ENCODE measurements around the gene ARHGEF28. TPM values are rescaled to one million over a fixed set of nuclear protein-coding genes. Genes with fewer than 3 reads are reported as not detected.

The ARHGEF28 gene
- total RNA-seq, 4 donors from 2014 or later = 12.7 to 31.2 (median 19.2) TPM

- Histone ChIP-seq H3K4me3 (peak overlapping the region in 2 of 4 donors; percentile 76 to 80), H3K27me3 (no peaks in the 10 kb centered on the region), H3K9me3 (no peaks in the 10 kb centered on the region), H3K36me3 (no peaks in the 10 kb centered on the region), H3K4me1 (peaks cover 7 to 27% (median 25%) of the 10 kb centered on the region in 4 donors), H3K27ac (replicated peaks in 1 of 4) (peak overlapping the region; percentile 83 to 90 (median 86))
- no peak for TF ChIP-seq EP300 (IDR thresholded peaks at IDR 0.05)
- TF ChIP-seq, protein P1, sequence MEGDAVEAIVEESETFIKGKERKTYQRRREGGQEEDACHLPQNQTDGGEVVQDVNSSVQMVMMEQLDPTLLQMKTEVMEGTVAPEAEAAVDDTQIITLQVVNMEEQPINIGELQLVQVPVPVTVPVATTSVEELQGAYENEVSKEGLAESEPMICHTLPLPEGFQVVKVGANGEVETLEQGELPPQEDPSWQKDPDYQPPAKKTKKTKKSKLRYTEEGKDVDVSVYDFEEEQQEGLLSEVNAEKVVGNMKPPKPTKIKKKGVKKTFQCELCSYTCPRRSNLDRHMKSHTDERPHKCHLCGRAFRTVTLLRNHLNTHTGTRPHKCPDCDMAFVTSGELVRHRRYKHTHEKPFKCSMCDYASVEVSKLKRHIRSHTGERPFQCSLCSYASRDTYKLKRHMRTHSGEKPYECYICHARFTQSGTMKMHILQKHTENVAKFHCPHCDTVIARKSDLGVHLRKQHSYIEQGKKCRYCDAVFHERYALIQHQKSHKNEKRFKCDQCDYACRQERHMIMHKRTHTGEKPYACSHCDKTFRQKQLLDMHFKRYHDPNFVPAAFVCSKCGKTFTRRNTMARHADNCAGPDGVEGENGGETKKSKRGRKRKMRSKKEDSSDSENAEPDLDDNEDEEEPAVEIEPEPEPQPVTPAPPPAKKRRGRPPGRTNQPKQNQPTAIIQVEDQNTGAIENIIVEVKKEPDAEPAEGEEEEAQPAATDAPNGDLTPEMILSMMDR (IDR thresholded peaks at IDR 0.05) = no peak
- TF ChIP-seq POLR2A (IDR thresholded peaks at IDR 0.05; ENCODE audit: low read depth) = no peak
- TF ChIP-seq POLR2AphosphoS5 (IDR thresholded peaks at IDR 0.05) = no peak
- intact Hi-C loops (cut with DNase I) = loop anchor here (5.0 to 10.0 kb wide), 2 partner anchors 33 to 130 kb away; no protein-coding TSS in a partner anchor
- WGBS = 92% methylated on average over 6 of the region's 6 CpGs
- DNase-seq (ENCODE audit: extremely low spot score) = no peak
These were observed 1.1 kb upstream of the ARHGEF28 start for GRCh38 chr5:73624888-73625287.

GRCh38 chr5:73625372-73625943, 538 bp upstream of the ARHGEF28 start:
- 2% methylated on average over 14 of the region's 33 CpGs for WGBS
- peak overlapping the region; percentile 83 to 90 (median 86) for H3K27ac ChIP-seq (replicated peaks in 1 of 4)
- no peaks in the 10 kb centered on the region for H3K36me3 ChIP-seq
- TF ChIP-seq POLR2AphosphoS5 (IDR thresholded peaks at IDR 0.05) (no peak), POLR2A (IDR thresholded peaks at IDR 0.05; ENCODE audit: low read depth) (no peak), EP300 (IDR thresholded peaks at IDR 0.05) (no peak)
- TF ChIP-seq, protein P1 (IDR thresholded peaks at IDR 0.05) = no peak
- H3K27me3 ChIP-seq = no peaks in the 10 kb centered on the region
- H3K9me3 ChIP-seq = no peaks in the 10 kb centered on the region
- peaks cover 7 to 27% (median 25%) of the 10 kb centered on the region in 4 donors for H3K4me1 ChIP-seq
- DNase-seq (ENCODE audit: extremely low spot score) = no peak
- H3K4me3 ChIP-seq = peak overlapping the region; percentile 76 to 85 (median 80)
- intact Hi-C loops (cut with DNase I) = loop anchor here (5.0 to 10.0 kb wide), 2 partner anchors 33 to 129 kb away; no protein-coding TSS in a partner anchor

GRCh38 chr5:73626814-73627313, 868 bp downstream of the ARHGEF28 start:
- TF ChIP-seq, protein P1 (IDR thresholded peaks at IDR 0.05) = no peak
- TF ChIP-seq EP300 (IDR thresholded peaks at IDR 0.05) (no peak), POLR2A (IDR thresholded peaks at IDR 0.05; ENCODE audit: low read depth) (no peak), POLR2AphosphoS5 (IDR thresholded peaks at IDR 0.05) (no peak)
- H3K9me3 ChIP-seq = no peaks in the 10 kb centered on the region
- no peaks in the 10 kb centered on the region for H3K36me3 ChIP-seq
- H3K27me3 ChIP-seq = no peaks in the 10 kb centered on the region
- intact Hi-C loops (cut with DNase I) = loop anchor here (5.0 to 10.0 kb wide), 2 partner anchors 35 to 128 kb away; no protein-coding TSS in a partner anchor
- no peak for DNase-seq (ENCODE audit: extremely low spot score)
- peaks cover 7 to 27% (median 25%) of the 10 kb centered on the region in 4 donors for H3K4me1 ChIP-seq
- H3K4me3 ChIP-seq = peak overlapping the region; percentile 76 to 85 (median 80)
- WGBS = 82% methylated on average over 14 of the region's 14 CpGs
- H3K27ac ChIP-seq (replicated peaks in 1 of 4) = peak overlapping the region; percentile 83 to 90 (median 86)

- H3K36me3 ChIP-seq = no peaks in the 10 kb centered on the region
- no peak for DNase-seq (ENCODE audit: extremely low spot score)
- H3K4me1 ChIP-seq = peaks cover 7 to 27% (median 25%) of the 10 kb centered on the region in 4 donors
- intact Hi-C loops (cut with DNase I) = loop anchor here (5.0 to 10.0 kb wide), 2 partner anchors 37 to 125 kb away; no protein-coding TSS in a partner anchor
- H3K4me3 ChIP-seq = no peak overlapping the region
- no peaks in the 10 kb centered on the region for H3K9me3 ChIP-seq
- H3K27me3 ChIP-seq = no peaks in the 10 kb centered on the region
- TF ChIP-seq POLR2A (IDR thresholded peaks at IDR 0.05; ENCODE audit: low read depth) = no peak
- TF ChIP-seq, protein P1 (IDR thresholded peaks at IDR 0.05) = no peak
- TF ChIP-seq EP300 (IDR thresholded peaks at IDR 0.05) = no peak
- TF ChIP-seq POLR2AphosphoS5 (IDR thresholded peaks at IDR 0.05) = no peak
- no peak overlapping the region for H3K27ac ChIP-seq (replicated peaks in 1 of 4)
These were observed 3.5 kb downstream of the ARHGEF28 start for GRCh38 chr5:73629456-73629855.
